Measurements from ENCODE around the gene KCNK15.

KCNK15 gene

GRCh38 chr20:44727039-44727438 is 18.6 kb upstream of the KCNK15 start:
- no peak for TF ChIP-seq CTCF (IDR thresholded peaks at IDR 0.05; ENCODE audit: borderline replicate concordance, control extremely low read depth, extremely low read depth, insufficient read depth, missing control alignments)
- DNase-seq (ENCODE audit: low spot score) = no peak
- in situ Hi-C loops (cut with MboI; ENCODE audit: low sequenced_read_pairs, unreplicated experiment) = no loop called here

- in situ Hi-C loops (cut with MboI; ENCODE audit: low sequenced_read_pairs, unreplicated experiment) = no loop called here
- no peak for DNase-seq (ENCODE audit: low spot score)
- TF ChIP-seq CTCF (IDR thresholded peaks at IDR 0.05; ENCODE audit: borderline replicate concordance, control extremely low read depth, extremely low read depth, insufficient read depth, missing control alignments) = no peak
Measured at GRCh38 chr20:44727651-44728050, 18.0 kb upstream of the KCNK15 start.

- in situ Hi-C loops (cut with MboI; ENCODE audit: low sequenced_read_pairs, unreplicated experiment) = no loop called here
Measured at GRCh38 chr20:44728801-44729443, 16.7 kb upstream of the KCNK15 start.

GRCh38 chr20:44730441-44730840 is 15.2 kb upstream of the KCNK15 start:
- in situ Hi-C loops (cut with MboI; ENCODE audit: low sequenced_read_pairs, unreplicated experiment) = no loop called here
- no peak for DNase-seq (ENCODE audit: low spot score)
- no peak for TF ChIP-seq CTCF (IDR thresholded peaks at IDR 0.05; ENCODE audit: borderline replicate concordance, control extremely low read depth, extremely low read depth, insufficient read depth, missing control alignments)

More at GRCh38 chr20:44728801-44729443, 16.7 kb upstream of the KCNK15 start:
- no peak for DNase-seq (ENCODE audit: low spot score)
- no peak for TF ChIP-seq CTCF (IDR thresholded peaks at IDR 0.05; ENCODE audit: borderline replicate concordance, control extremely low read depth, extremely low read depth, insufficient read depth, missing control alignments)

- no peak for DNase-seq (ENCODE audit: low spot score)
- in situ Hi-C loops (cut with MboI; ENCODE audit: low sequenced_read_pairs, unreplicated experiment) = no loop called here
- no peak for TF ChIP-seq CTCF (IDR thresholded peaks at IDR 0.05; ENCODE audit: borderline replicate concordance, control extremely low read depth, extremely low read depth, insufficient read depth, missing control alignments)
Measured at GRCh38 chr20:44731657-44732056, 14.0 kb upstream of the KCNK15 start.

- in situ Hi-C loops (cut with MboI; ENCODE audit: low sequenced_read_pairs, unreplicated experiment) = no loop called here
- TF ChIP-seq CTCF (IDR thresholded peaks at IDR 0.05; ENCODE audit: borderline replicate concordance, control extremely low read depth, extremely low read depth, insufficient read depth, missing control alignments) = no peak
- no peak for DNase-seq (ENCODE audit: low spot score)
Measured at GRCh38 chr20:44732327-44732726, 13.3 kb upstream of the KCNK15 start.

Measured in GM13976 (cell line).